GM12878 (cell line): ENCODE measurements around the gene PFDN4. TPM values are rescaled to one million over a fixed set of nuclear protein-coding genes. Genes with fewer than 3 reads are reported as not detected.
A peak's percentile ranks its signal among the peaks of the same experiment; 100 is the strongest.

Experiments
- ATAC-seq: fragments of 200-7000 bp; cut with Tn5 transposase; 3 replicates; pipeline ENCODE4 v1.9.1; 2020; ENCODE audit warnings: mild to moderate bottlenecking, moderate library complexity
- BruUV-seq: library from RNA; stranded (reverse); fragments of 400-500 nt; replicated peaks from 2 replicates; lab custom pipeline; 2021; lab: Mats Ljungman, UMichigan
- CTCF ChIA-PET: fragments of 300-600 bp; sonication (Branson Sonifier 250); formaldehyde crosslinking; extraction: SDS; loops from one replicate; lab custom pipeline; 2021; ENCODE audit warnings: inconsistent platforms; lab: Yijun Ruan, JAX
- POLR2A ChIA-PET: fragments of 350-600 bp; formaldehyde crosslinking; extraction: SDS; loops from one replicate; lab custom pipeline; 2021; ENCODE audit warnings: inconsistent platforms; lab: Charles Lee
- RAD21 ChIA-PET: fragments of 300-600 bp; sonication (Branson Sonifier 250); formaldehyde crosslinking; loops from one replicate; lab custom pipeline; 2023; ENCODE audit warnings: antibody characterized with exemption; ENCODE audit not compliant: unreplicated experiment; lab: Charles Lee
- SMC1A ChIA-PET: fragments of 300-600 bp; sonication (Branson Sonifier 250); formaldehyde crosslinking; loops from one replicate; lab custom pipeline; 2023; ENCODE audit not compliant: unreplicated experiment, uncharacterized antibody; lab: Charles Lee
- DNase-seq: peaks from one replicate; pipeline ENCODE4 v3.0.0-alpha.2; 2011; ENCODE audit warnings: low read depth, low spot score
- FAIRE-seq: peaks from 3 replicates; lab custom pipeline; 2011; peaks lifted over from hg19 to GRCh38; lab: Jason Lieb, UNC
- H2AFZ ChIP-seq: 2 replicates; pipeline ENCODE4 v1.6.0; 2011; ENCODE audit warnings: low read depth, low read length, control low read depth; ENCODE audit not compliant: control insufficient read depth
- H3K27ac ChIP-seq: 2 replicates; pipeline ENCODE4 v1.5.1; 2011; ENCODE audit warnings: control low read depth; ENCODE audit not compliant: control insufficient read depth, insufficient read depth
- H3K27me3 ChIP-seq, 2 experiments: replicated peaks in 1 of 2; 2 replicates each; pipeline versions ENCODE4 v1.6.0 to v1.6.1; 2011; ENCODE audit warnings: low read length in 1 of 2; ENCODE audit not compliant: control insufficient read depth in 2 of 2, insufficient read depth in 2 of 2
- H3K36me3 ChIP-seq, 2 experiments: 2 replicates each; pipeline ENCODE4 v1.5.1; 2011; ENCODE audit warnings: low read length in 1 of 2; ENCODE audit not compliant: control insufficient read depth in 2 of 2, insufficient read depth in 2 of 2
- H3K4me1 ChIP-seq: 2 replicates; pipeline ENCODE4 v1.6.1; 2011; ENCODE audit warnings: mild to moderate bottlenecking, low read length, moderate library complexity, mixed read lengths; ENCODE audit not compliant: control insufficient read depth, insufficient read depth
- H3K4me2 ChIP-seq: 2 replicates; pipeline ENCODE4 v1.6.0; 2011; ENCODE audit warnings: control low read depth; ENCODE audit not compliant: control insufficient read depth, insufficient read depth
- H3K4me3 ChIP-seq: fragments of 200-600 bp; sonication (generic); 2 replicates; pipeline ENCODE4 v1.5.1; 2016
- H3K79me2 ChIP-seq: 2 replicates; pipeline ENCODE4 v1.6.0; 2011; ENCODE audit warnings: low read length; ENCODE audit not compliant: control insufficient read depth, insufficient read depth
- H3K9ac ChIP-seq: 2 replicates; pipeline ENCODE4 v1.8.0; 2011; ENCODE audit warnings: low read length, control low read depth, mixed read lengths; ENCODE audit not compliant: control insufficient read depth, insufficient read depth
- H3K9me3 ChIP-seq: replicated peaks from 3 replicates; pipeline ENCODE4 v1.5.1; 2011; ENCODE audit warnings: mild to moderate bottlenecking, low read length; ENCODE audit not compliant: control insufficient read depth, insufficient read depth
- H4K20me1 ChIP-seq: 2 replicates; pipeline ENCODE4 v1.6.0; 2011; ENCODE audit not compliant: control insufficient read depth, insufficient read depth
- CREB1 ChIP-seq: IDR thresholded peaks from 2 replicates; pipeline ENCODE4 v1.6.1; 2012; ENCODE audit warnings: low read depth, mild to moderate bottlenecking, inconsistent platforms
- NFXL1 ChIP-seq: fragments of 450-650 bp; IDR thresholded peaks from 2 replicates; pipeline ENCODE4 v1.6.1; 2017; ENCODE audit warnings: antibody characterized with exemption, mild to moderate bottlenecking, borderline replicate concordance
- PKNOX1 ChIP-seq: fragments of 450-650 bp; IDR thresholded peaks from 2 replicates; pipeline ENCODE4 v1.6.1; 2016; ENCODE audit warnings: mild to moderate bottlenecking
- WGBS: methylation state at CpG from one replicate; pipeline ENCODE4 v1.1.6; 2016; ENCODE audit warnings: low lambda C conversion rate; ENCODE audit not compliant: insufficient replicate concordance, insufficient coverage; ENCODE audit errors: missing lambda C conversion rate; 5-methylcytosine and 5-hydroxymethylcytosine counted together
- in situ Hi-C: fragments of 300-500 bp; cut with MboI; formaldehyde crosslinking; loops from 9 replicates; pipeline ENCODE4 v1.14.3; 2018; ENCODE audit warnings: mixed read lengths
- intact Hi-C: fragments of 100-400 bp; cut with micrococcal nuclease; formaldehyde crosslinking; loops from one replicate; pipeline ENCODE4 v1.14.2; 2022; ENCODE audit not compliant: unreplicated experiment
- polyA plus RNA-seq, 11 experiments: library from polyadenylated mRNA; depleted of rRNA in 4 of 11; unstranded in 6 of 11; stranded (reverse) in 5 of 11; fragments of >200 nt; fragmentation: Nextera tagmentation in 4 of 11; fragmentation: Illumina TruSeq in 1 of 11; extraction: Ambion mirVana in 4 of 11; extraction: Trizol in 1 of 11; gene quantifications; 1 replicate in 1 of 11; 2 replicates in 10 of 11; pipeline versions ENCODE4 v1.2.1 to v1.2.3, GENCODE V29; 2011 to 2016; ENCODE audit warnings: inconsistent platforms in 2 of 11, missing spikeins in 2 of 11, low read depth in 1 of 11
- total RNA-seq, 4 experiments: library from RNA; depleted of rRNA in 3 of 4; stranded (reverse); fragments of >200 nt in 3 of 4; fragmentation: Illumina TruSeq in 1 of 4; extraction: Trizol in 1 of 4; gene quantifications; 2 replicates each; pipeline versions ENCODE4 v1.2.1 to v1.2.3, GENCODE V29; 2013 to 2021

PFDN4 gene
- total and polyA plus RNA-seq, 10 of the 15 experiments (the other 5 are each of a cell fraction or from before 2014, with no cell fraction given): 36.9 to 136 (median 82.8) TPM

GRCh38 chr20:54184904-54185626, 22.8 kb upstream of the PFDN4 start:
- in situ Hi-C loops: no loop called here

More at GRCh38 chr20:54184904-54185626, 22.8 kb upstream of the PFDN4 start:
- no peak overlapping the region for H3K4me2 ChIP-seq
- POLR2A ChIA-PET: no interaction called here
- RAD21 ChIA-PET: no interaction called here
- no peaks in the 10 kb centered on the region for H3K36me3 ChIP-seq
- FAIRE-seq: no peak
- no peaks in the 10 kb centered on the region for H3K79me2 ChIP-seq
- H4K20me1 ChIP-seq: no peaks in the 10 kb centered on the region
- H2AFZ ChIP-seq: no peak overlapping the region
- CTCF ChIA-PET: no interaction called here
- WGBS: 60% methylated on average over 10 of the region's 10 CpGs
- ATAC-seq: no peak
- intact Hi-C loops: no loop called here
- no TSS peak for BruUV-seq
- SMC1A ChIA-PET: no interaction called here
- no peak overlapping the region for H3K9ac ChIP-seq
- no peaks in the 10 kb centered on the region; a peak in 1 of 4 replicates for H3K27me3 ChIP-seq
- no peaks in the 10 kb centered on the region for H3K9me3 ChIP-seq
- H3K27ac ChIP-seq: no peak overlapping the region
- no peaks in the 10 kb centered on the region for H3K4me1 ChIP-seq
- no peak for DNase-seq
- no peak overlapping the region for H3K4me3 ChIP-seq
- peak; percentile 15; the same call in 1 of the 2 replicates for TF ChIP-seq NFXL1
- TF ChIP-seq PKNOX1: 0 out of 2 replicates have a peak, but pooled peaks have one; percentile 7
- TF ChIP-seq CREB1: no peak
